Fibroblast of the aortic adventitia (primary cell): ENCODE measurements around the gene PCAT6. TPM values are rescaled to one million over a fixed set of nuclear protein-coding genes. Genes with fewer than 3 reads are reported as not detected.

Experiments used
- DNase-seq: peaks from one replicate; pipeline ENCODE4 v3.0.0-alpha.2; 2010; ENCODE audit warnings: low read depth
- H3K4me3 ChIP-seq: 2 replicates; pipeline ENCODE4 v1.5.1; 2011; ENCODE audit warnings: low read depth, mild to moderate bottlenecking, control low read depth, low read length, moderate library complexity
- CTCF ChIP-seq: IDR thresholded peaks from 2 replicates; pipeline ENCODE4 v1.5.1; 2011; ENCODE audit warnings: mild to moderate bottlenecking, low read length, control low read depth, inconsistent platforms; ENCODE audit not compliant: insufficient read depth
- total RNA-seq: library from RNA; depleted of rRNA; stranded (reverse); fragments of >200 nt; gene quantifications from 2 replicates; pipeline ENCODE4 v1.2.3, GENCODE V29; 2012; ENCODE audit warnings: low replicate concordance

The PCAT6 gene
- total RNA-seq, 1 donor, result not detected

DNA sequence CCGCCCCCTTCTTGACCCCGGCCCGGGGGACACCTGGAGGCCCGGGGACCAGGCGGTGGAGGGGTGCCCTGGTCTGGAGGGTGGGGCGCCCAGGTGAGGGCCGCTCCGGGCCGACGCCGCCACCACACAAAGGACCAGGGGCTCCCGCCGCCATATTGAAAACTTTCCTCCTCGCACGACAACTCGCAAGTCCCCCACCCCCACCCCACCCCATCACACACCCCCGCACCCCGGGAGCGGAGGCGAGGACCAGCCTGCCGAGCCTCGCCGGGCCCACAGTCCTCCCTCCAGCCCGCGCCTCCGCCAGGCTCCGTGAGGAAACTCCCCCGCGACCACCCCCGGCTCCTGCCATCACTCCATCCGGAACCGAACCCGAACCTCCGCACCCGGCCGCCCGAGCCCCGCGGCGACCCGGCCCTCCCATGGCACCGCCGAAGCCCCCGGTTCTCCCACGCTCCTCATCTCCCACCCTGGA, 3.3 kb upstream of the PCAT6 start:
- peak; percentile 17 for DNase-seq
- peak overlapping the region; percentile 84 for H3K4me3 ChIP-seq
- no peak for TF ChIP-seq CTCF

GRCh38 chr1:202807926-202808757, 2.6 kb upstream of the PCAT6 start, which contains the start of gene KDM5B:
Gene KDM5B (minus strand): TSS chr1:202808421. CDS start chr1:202808305, 116 bp downstream.
- peak; percentile 81 for DNase-seq
- TF ChIP-seq CTCF, result no peak
- peak within 1 kb of the TSS; percentile 84 for H3K4me3 ChIP-seq

- no peak overlapping the region for H3K4me3 ChIP-seq
- DNase-seq, result no peak
- no peak for TF ChIP-seq CTCF
Observed at GRCh38 chr1:202809597-202810159, 1.1 kb upstream of the PCAT6 start.

DNA sequence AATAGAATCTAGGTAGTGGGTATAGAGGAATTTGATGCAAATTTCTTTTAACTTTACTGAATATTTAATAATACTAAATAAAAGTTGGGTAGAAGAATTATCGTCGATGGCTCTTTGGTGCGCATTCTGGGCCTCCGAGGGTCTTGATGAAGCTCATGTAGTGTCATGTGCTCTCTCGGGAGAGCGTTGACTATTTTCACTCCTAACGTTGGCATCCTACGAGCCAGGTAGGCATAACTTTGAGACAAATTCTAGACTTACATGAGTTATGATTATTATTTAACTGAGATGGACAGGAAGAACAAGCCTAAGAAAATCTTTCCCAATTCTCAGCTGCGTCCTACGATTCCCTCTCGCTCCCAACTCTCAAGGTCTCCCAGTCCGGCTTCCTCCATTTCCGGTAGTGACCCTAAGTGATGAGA, 550 bp upstream of the PCAT6 start:
- no peak for DNase-seq
- no peak for TF ChIP-seq CTCF
- H3K4me3 ChIP-seq, result peak overlapping the region; percentile 86

DNA sequence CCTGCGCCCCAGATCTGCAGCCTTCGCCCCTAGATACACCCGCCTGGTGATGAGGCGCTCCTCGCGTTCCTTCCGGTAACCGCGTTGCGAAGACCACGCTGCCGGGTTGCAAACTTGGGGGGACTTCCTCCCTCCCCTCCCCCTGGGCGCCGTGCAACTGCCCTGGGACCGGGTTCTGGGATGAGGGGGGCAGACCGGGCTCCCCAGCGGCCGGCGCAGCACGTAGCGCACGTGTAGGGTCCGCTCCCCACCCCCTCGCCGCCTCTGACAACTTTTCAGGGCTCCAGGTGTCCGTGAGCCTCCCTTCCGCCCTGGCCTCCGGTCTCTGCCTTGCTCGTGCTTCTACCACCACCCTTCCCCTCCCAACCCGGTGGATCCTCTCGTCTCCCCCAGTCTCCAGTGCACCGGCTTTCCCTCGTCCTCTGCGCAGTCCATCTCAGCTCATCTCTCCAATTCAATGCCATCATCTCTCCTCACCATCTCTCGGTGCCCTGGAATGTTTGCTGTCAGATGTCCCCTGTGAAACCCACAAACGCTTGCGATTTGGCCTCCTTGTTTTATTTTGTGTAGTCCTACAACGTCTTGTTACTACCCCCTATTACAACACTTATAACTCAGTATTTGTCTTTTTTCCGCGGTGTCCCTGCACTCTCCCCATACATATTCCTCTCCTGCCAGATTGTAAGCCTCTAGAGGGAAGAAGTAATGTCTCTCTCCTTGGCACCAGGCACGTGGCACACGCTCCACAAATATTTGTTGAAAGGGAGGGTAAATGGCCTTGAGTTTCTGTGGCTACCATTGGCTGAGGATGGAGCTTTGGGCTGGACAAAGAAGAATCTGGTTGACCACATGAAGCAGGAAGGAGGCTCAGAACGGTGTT, 782 bp downstream of the PCAT6 start:
- H3K4me3 ChIP-seq, result peak overlapping the region; percentile 86
- DNase-seq, result no peak
- TF ChIP-seq CTCF, result no peak

DNA sequence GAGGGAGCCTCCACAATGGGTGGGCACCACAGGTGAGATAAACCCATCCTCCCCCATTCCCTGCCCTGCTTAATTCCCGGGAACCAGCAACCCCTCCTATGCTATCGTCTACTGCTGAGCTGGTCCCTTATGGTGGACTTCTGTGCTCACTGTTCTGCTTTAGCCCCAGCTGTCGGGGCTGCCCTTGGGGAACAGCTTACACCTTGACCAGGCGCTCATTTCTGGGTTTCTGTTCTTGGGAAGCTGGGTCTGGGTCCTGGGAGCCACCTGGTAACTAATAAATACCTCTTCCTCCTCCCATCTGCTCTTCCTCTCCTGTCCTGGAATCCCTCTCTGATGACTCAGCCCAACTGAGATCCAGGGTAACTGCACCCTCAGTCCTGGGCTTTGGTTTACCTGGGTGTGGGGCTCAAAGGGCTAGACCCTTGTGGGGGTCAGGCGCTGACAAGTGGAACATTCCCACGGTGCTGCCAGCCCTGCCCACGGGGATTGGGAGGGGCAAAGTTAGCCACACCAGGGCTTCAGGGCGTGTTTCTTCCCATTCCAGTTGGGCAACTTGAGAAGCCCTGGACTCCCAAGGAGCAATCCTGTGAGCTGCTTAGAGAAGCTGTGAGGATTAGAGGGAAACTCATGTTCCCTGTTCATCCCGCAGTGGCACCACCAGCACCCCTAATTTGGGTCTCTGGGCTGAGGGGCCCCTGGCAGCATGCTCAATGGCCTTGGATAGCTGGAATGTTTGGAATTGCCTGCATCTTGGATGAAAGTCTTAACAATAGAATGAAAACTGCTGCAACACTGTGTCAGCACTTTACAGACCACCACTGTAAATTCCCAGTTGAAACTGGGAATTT, 1.6 kb downstream of the PCAT6 start:
- no peak overlapping the region for H3K4me3 ChIP-seq
- TF ChIP-seq CTCF, result no peak
- no peak for DNase-seq
